ENCODE results near the gene SMYD3.
A peak's percentile ranks its signal among the peaks of the same experiment; 100 is the strongest.

Gene SMYD3

DNA sequence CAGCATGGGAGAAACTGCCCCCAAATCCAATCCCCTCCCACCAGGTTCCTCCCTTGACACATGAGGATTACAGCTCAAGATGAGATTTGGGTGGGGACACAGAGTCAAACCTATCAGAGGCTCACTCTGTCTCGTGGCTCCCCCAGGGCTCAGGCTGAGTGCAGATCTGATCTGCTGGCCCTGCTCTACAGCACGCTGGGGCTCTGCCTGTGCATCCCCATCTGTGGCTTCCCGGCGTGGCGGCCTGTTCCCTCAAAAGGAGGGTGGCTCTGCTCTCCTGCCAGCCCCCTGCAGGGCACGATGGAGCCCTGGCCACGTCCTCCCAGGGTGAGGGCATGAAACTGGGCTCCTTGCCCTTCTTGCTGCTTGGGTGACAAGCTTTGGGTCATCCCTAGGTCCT lies 19.8 kb upstream of the SMYD3 start:
- DNase-seq = no peak
- no peaks in the 10 kb centered on the region for H3K9me3 ChIP-seq (replicated peaks; ENCODE audit: insufficient read depth, low read length)
- no peaks in the 10 kb centered on the region for H4K20me1 ChIP-seq (ENCODE audit: insufficient read depth, low read length)
- no peak overlapping the region for H3K9ac ChIP-seq (ENCODE audit: low read length)
- no peak overlapping the region for H3K4me2 ChIP-seq (ENCODE audit: low read depth, low read length)
- H3K79me2 ChIP-seq (ENCODE audit: low read length) = no peaks in the 10 kb centered on the region
- peak overlapping the region; percentile 53 for H2AFZ ChIP-seq (ENCODE audit: low read length)
- no peak overlapping the region for H3K27ac ChIP-seq (ENCODE audit: low read length)
- H3K4me3 ChIP-seq (ENCODE audit: low read length) = no peak overlapping the region
- no peaks in the 10 kb centered on the region for H3K27me3 ChIP-seq (replicated peaks; ENCODE audit: insufficient read depth, low read length)
- H3F3A ChIP-seq (ENCODE audit: insufficient read depth, low read length) = no peaks in the 10 kb centered on the region
- H3K4me1 ChIP-seq (ENCODE audit: low read length) = no peaks in the 10 kb centered on the region
- H3K9me2 ChIP-seq (replicated peaks; ENCODE audit: insufficient read depth, low read length) = no peaks in the 10 kb centered on the region
- no peaks in the 10 kb centered on the region for H3K36me3 ChIP-seq (replicated peaks; ENCODE audit: insufficient read depth, low read length)
- TF ChIP-seq EZH2 (optimal IDR thresholded peaks at IDR 0.05; ENCODE audit: low read depth, low read length) (no peak), EZH2phosphoT487 (IDR thresholded peaks at IDR 0.05; ENCODE audit: low read length) (no peak)
- TF ChIP-seq, protein P1, sequence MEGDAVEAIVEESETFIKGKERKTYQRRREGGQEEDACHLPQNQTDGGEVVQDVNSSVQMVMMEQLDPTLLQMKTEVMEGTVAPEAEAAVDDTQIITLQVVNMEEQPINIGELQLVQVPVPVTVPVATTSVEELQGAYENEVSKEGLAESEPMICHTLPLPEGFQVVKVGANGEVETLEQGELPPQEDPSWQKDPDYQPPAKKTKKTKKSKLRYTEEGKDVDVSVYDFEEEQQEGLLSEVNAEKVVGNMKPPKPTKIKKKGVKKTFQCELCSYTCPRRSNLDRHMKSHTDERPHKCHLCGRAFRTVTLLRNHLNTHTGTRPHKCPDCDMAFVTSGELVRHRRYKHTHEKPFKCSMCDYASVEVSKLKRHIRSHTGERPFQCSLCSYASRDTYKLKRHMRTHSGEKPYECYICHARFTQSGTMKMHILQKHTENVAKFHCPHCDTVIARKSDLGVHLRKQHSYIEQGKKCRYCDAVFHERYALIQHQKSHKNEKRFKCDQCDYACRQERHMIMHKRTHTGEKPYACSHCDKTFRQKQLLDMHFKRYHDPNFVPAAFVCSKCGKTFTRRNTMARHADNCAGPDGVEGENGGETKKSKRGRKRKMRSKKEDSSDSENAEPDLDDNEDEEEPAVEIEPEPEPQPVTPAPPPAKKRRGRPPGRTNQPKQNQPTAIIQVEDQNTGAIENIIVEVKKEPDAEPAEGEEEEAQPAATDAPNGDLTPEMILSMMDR (IDR thresholded peaks at IDR 0.05; ENCODE audit: low read length) = no peak

DNA sequence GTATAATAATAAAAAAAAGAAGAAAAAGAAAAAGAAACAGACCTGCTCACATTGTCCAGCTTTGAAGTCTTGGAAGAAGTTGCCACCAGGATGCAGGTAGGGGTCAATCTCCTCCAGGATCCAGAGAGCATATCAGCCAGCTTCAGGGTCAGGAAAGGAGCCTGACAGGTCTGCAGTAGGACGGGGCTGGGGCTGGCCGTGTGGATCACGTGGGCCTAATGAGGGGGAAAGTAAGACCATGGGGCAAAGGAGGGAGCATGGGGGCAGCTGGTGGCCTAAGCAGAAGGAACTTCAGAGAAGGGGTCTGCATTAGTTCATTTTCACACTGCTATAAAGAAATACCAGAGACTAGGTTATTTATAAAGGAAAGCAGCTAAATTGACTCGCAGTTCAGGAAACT lies 19.3 kb upstream of the SMYD3 start:
- Histone ChIP-seq H3K4me1 (ENCODE audit: low read length) (no peaks in the 10 kb centered on the region), H2AFZ (ENCODE audit: low read length) (no peak overlapping the region), H3K9ac (ENCODE audit: low read length) (no peak overlapping the region), H3K9me3 (replicated peaks; ENCODE audit: insufficient read depth, low read length) (no peaks in the 10 kb centered on the region), H3K4me2 (ENCODE audit: low read depth, low read length) (no peak overlapping the region), H3K9me2 (replicated peaks; ENCODE audit: insufficient read depth, low read length) (no peaks in the 10 kb centered on the region), H4K20me1 (ENCODE audit: insufficient read depth, low read length) (no peaks in the 10 kb centered on the region), H3F3A (ENCODE audit: insufficient read depth, low read length) (no peaks in the 10 kb centered on the region), H3K4me3 (ENCODE audit: low read length) (no peak overlapping the region), H3K36me3 (replicated peaks; ENCODE audit: insufficient read depth, low read length) (no peaks in the 10 kb centered on the region), H3K27me3 (replicated peaks; ENCODE audit: insufficient read depth, low read length) (no peaks in the 10 kb centered on the region), H3K27ac (ENCODE audit: low read length) (no peak overlapping the region), H3K79me2 (ENCODE audit: low read length) (no peaks in the 10 kb centered on the region)
- TF ChIP-seq EZH2phosphoT487 (IDR thresholded peaks at IDR 0.05; ENCODE audit: low read length) (no peak), EZH2 (optimal IDR thresholded peaks at IDR 0.05; ENCODE audit: low read depth, low read length) (no peak)
- TF ChIP-seq, protein P1 (IDR thresholded peaks at IDR 0.05; ENCODE audit: low read length) = no peak
- DNase-seq = no peak

DNA sequence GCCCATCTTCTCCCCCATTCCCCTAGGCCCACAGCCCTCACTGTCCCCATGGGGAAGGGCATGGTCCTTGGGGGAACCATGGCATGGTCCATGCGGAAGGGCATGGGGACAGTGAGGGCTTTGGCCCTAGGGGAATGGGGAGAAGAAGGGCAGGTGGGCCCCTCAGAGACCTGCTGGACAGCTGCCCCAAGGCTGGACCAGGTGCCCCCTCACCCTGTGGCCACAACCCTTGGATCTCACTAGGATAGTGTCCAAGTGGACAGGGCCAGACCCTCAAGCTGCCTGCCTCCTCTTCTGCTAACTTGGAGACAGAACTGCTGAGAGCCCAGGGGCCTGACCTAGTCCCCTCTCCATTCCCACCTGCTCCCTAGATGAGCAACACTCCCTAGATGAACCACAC lies 12.4 kb upstream of the SMYD3 start:
- no peak for DNase-seq
- Histone ChIP-seq H3K9me2 (replicated peaks; ENCODE audit: insufficient read depth, low read length) (no peaks in the 10 kb centered on the region), H3K4me1 (ENCODE audit: low read length) (no peaks in the 10 kb centered on the region), H3K27ac (ENCODE audit: low read length) (no peak overlapping the region), H3K36me3 (replicated peaks; ENCODE audit: insufficient read depth, low read length) (no peaks in the 10 kb centered on the region), H3F3A (ENCODE audit: insufficient read depth, low read length) (no peaks in the 10 kb centered on the region), H4K20me1 (ENCODE audit: insufficient read depth, low read length) (no peaks in the 10 kb centered on the region), H2AFZ (ENCODE audit: low read length) (no peak overlapping the region), H3K9ac (ENCODE audit: low read length) (no peak overlapping the region), H3K79me2 (ENCODE audit: low read length) (no peaks in the 10 kb centered on the region), H3K27me3 (replicated peaks; ENCODE audit: insufficient read depth, low read length) (no peaks in the 10 kb centered on the region), H3K4me2 (ENCODE audit: low read depth, low read length) (no peak overlapping the region), H3K9me3 (replicated peaks; ENCODE audit: insufficient read depth, low read length) (no peaks in the 10 kb centered on the region), H3K4me3 (ENCODE audit: low read length) (no peak overlapping the region)
- TF ChIP-seq, protein P1 (IDR thresholded peaks at IDR 0.05; ENCODE audit: low read length) = no peak
- TF ChIP-seq EZH2 (optimal IDR thresholded peaks at IDR 0.05; ENCODE audit: low read depth, low read length) = no peak
- no peak for TF ChIP-seq EZH2phosphoT487 (IDR thresholded peaks at IDR 0.05; ENCODE audit: low read length)
